Fibroblast of gingiva (primary cell): ENCODE results near the gene ZDHHC8.

Experiments used
- DNase-seq: peaks from one replicate; pipeline ENCODE4 v3.0.0-alpha.2; 2011; ENCODE audit warnings: low read depth

Gene ZDHHC8

GRCh38 chr22:20142711-20143621 lies 11.4 kb downstream of the ZDHHC8 start:
- DNase-seq, result no peak

GRCh38 chr22:20143883-20144665 lies 12.5 kb downstream of the ZDHHC8 start:
- DNase-seq, result no peak

GRCh38 chr22:20145206-20145831 lies 13.7 kb downstream of the ZDHHC8 start:
- DNase-seq, result no peak

GRCh38 chr22:20145832-20146223 lies 14.2 kb downstream of the ZDHHC8 start:
- no peak for DNase-seq

DNA sequence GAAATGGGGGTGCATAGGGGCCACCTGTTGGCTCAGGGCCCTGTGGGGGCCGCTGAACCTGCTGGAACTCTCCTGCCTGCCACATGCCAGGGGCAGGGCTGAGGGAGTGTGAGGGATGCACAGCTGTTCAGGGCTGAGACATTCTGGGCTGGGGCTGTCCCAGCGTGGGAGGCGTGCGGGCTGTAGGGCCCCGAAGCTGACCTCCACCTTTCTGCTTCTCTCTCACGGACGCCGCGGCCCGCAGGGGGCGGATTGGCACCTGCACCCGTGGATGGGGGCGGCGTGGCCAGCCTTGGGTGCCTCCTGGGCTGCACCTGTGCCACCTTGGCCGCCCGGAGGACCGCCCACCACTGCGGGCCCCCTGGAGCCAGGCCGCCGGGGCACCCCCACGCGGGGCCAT lies 15.2 kb downstream of the ZDHHC8 start:
- no peak for DNase-seq

DNA sequence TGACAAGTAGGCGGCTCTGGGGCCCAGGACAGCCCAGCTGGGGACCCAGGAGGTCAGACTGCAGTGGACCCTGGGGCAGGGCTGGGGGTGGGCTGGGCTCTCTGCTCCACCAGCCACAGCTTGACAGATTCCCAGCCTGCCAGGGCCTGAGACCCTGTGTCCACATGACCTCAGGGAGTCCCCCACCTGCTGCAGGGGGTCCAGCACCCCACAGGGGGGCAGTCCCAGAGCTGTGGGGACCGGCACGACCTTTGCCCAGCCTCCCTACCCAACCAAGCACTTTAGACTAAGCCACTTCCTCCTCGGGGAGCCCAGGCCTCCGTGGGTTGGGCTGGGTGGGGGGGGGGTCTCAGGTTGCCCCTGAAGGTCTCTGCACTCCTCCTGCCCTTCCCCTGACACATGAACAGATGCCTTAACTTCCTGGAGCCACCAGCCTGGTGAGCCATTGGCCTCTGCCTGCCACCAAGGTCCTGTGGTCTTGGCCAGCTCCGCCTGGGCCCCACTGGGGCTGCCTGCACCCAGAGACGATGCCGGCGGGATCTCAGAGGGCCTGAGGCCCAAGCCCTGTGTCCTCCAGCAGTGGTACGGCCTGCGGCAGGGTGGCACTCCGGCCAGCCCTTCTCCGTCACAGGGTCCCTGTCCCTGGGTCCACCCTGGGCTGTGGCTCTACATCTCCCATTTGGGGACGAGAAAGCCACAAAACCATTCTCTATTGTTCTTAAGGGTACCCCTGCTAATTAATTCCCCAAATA lies 15.8 kb downstream of the ZDHHC8 start:
- no peak for DNase-seq

- DNase-seq, result no peak
These were observed 16.8 kb downstream of the ZDHHC8 start for GRCh38 chr22:20148414-20148813.

- DNase-seq, result no peak
These were observed 17.9 kb downstream of the ZDHHC8 start for GRCh38 chr22:20149257-20150250.

GRCh38 chr22:20150381-20151275 lies 19.0 kb downstream of the ZDHHC8 start, which contains the start of gene CCDC188:
CCDC188 (minus strand) TSS chr22:20151055; CDS start chr22:20150986, 69 bp downstream.
- DNase-seq, result no peak

GRCh38 chr22:20151276-20151588 lies 19.6 kb downstream of the ZDHHC8 start:
- DNase-seq, result no peak

- DNase-seq, result no peak
These were observed 20.9 kb downstream of the ZDHHC8 start for GRCh38 chr22:20152464-20152890.

DNA sequence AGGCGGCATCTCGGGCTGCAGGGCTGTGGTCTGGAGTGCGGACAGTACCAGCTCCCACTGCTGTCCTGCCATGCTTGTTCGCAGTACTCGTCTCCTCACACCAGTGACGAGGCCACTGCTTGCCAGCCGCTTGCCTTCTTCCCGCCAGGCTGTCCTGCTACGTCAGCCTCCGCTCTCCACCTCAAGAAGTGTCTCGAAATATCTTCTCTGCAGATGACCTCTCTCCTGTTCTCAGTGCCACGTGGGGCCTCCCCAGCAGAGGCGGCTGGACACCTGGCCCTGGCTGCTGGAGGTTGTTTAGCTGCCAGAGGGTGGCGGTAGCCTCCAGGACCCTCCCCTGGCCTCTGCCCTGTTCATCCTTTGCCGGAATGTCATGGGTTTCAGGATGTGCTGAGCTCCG lies 22.3 kb downstream of the ZDHHC8 start:
- peak; percentile 20 for DNase-seq

DNA sequence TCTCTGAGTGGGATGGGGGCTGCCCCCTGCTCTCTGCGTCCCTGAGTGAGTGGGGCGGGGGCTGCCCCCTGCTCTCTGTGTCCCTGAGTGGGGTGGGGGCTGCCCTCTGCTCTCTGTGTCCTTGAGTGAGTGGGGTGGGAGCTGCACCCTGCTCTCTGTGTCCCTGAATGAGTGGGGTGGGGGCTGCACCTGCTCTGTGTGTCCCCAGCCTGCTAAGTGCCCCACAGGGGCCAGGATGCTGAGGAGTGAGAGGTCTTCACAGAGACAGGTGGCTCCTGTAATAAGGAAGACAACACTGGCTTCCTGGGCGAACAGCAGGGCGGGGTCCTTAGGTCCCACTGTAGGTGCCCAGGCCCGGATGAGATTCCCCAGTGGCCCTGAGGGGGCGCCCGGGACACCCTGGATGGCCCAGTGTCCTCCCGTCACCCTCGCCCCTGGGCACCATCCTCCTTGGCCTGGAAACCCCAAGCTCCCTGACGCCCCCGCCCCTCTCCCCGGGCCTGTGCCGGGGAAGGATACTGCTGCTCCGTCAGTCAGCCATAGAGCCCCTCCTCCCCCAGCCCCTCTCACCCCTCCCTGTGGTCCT lies 23.1 kb downstream of the ZDHHC8 start:
- no peak for DNase-seq

DNA sequence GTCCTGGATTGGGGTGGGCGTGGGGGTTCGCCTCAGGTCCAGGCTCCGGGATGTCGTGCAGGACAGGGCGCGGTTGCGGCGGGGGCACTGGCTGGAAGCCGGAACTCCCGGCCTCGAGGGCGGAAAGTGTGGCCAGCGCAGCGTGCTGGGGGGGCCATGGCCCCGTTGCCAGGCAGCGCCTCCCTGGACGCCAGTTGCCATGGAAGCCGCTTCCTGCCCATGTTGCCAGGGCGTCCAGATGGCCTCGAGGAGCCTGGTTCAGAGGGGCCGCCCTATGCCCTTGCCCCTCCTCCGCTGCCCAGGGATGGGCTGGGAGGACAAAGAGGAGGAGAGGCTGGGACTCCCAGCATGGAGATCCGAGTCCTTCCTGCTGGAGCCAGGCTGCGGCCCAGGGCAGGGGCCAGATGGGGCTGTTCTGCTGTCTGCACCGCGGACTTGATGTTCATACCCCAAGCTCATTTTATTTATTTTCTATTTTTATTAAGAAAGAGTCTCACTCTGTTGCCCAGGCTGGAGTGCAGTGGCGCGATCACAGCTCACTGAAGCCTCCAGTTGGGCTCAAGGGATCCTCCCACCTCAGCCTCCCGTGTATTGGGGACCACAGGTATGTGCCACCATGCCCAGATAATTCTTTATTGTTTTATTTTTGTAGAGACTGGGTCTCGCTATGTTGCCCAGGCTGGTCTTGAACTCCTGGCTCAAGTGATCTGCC lies 23.9 kb downstream of the ZDHHC8 start:
- DNase-seq, result peak; percentile 81

- DNase-seq, result no peak
These were observed 24.4 kb downstream of the ZDHHC8 start for GRCh38 chr22:20156042-20156389.

DNA sequence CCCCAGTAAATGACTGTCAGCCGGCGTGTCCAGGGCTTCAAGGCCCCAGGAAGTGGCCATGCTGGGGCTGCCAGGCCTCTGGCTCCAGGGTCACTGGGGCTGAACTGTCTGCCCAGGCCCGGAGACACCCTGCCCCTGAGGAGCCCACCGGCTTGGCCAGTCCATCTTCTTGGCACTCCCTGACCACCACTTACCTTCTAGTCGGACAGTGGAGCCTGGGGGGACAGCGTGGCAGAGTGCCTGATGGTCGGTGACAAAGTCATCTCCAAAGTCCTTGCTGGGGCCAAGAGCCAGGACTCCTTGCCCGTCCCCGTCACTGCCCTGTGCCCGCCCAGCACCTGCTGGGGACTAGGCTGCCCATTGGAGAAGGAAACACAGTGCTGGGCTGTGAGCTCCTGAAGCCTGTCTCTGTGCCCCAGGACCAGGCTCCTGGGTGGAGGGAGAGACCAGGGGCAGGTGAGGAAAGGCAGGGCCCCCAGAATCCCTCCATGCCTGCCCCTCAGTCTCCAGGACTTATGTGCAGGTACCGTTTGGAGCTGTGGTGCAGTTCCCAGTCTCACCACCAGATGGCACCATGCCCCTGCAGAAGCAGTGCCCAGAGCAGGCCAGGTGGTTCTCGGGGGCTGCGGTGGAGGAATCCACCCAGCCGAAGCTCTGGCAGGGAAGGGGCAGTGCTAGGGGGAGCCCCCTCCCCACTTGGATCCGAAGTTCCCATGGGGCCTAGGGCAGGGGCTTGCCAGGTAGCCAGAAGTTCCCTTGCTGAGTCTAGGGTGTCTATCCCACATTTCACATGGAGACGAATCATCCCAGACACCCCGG lies 25.2 kb downstream of the ZDHHC8 start:
- peak; percentile 59 for DNase-seq

GRCh38 chr22:20157430-20158183 lies 26.0 kb downstream of the ZDHHC8 start:
- DNase-seq, result no peak
